ENCODE measurements around the gene DHX58. TPM values are rescaled to one million over a fixed set of nuclear protein-coding genes. Genes with fewer than 3 reads are reported as not detected.

Gene DHX58
- total RNA-seq, 1 donor, result 12.1 TPM

- DNase-seq (ENCODE audit: low read depth), result no peak
- no peak overlapping the region for H3K4me3 ChIP-seq (ENCODE audit: low read depth, low read length)
- no peak for TF ChIP-seq CTCF (IDR thresholded peaks at IDR 0.05; ENCODE audit: insufficient read depth, low read depth, low read length)
These were observed 21.3 kb downstream of the DHX58 start for GRCh38 chr17:42090964-42091790.

GRCh38 chr17:42088736-42089135 is 23.8 kb downstream of the DHX58 start:
- no peak for TF ChIP-seq CTCF (IDR thresholded peaks at IDR 0.05; ENCODE audit: insufficient read depth, low read depth, low read length)
- no peak overlapping the region for H3K4me3 ChIP-seq (ENCODE audit: low read depth, low read length)
- DNase-seq (ENCODE audit: low read depth), result no peak

- DNase-seq (ENCODE audit: low read depth), result no peak
- H3K4me3 ChIP-seq (ENCODE audit: low read depth, low read length), result no peak overlapping the region
- TF ChIP-seq CTCF (IDR thresholded peaks at IDR 0.05; ENCODE audit: insufficient read depth, low read depth, low read length), result no peak
These were observed 24.5 kb downstream of the DHX58 start for GRCh38 chr17:42087736-42088705.

GRCh38 chr17:42087042-42087701 is 25.3 kb downstream of the DHX58 start:
- TF ChIP-seq CTCF (IDR thresholded peaks at IDR 0.05; ENCODE audit: insufficient read depth, low read depth, low read length), result no peak
- H3K4me3 ChIP-seq (ENCODE audit: low read depth, low read length), result no peak overlapping the region
- DNase-seq (ENCODE audit: low read depth), result no peak

GRCh38 chr17:42081516-42082129 is 30.9 kb downstream of the DHX58 start:
- no peak for TF ChIP-seq CTCF (IDR thresholded peaks at IDR 0.05; ENCODE audit: insufficient read depth, low read depth, low read length)
- H3K4me3 ChIP-seq (ENCODE audit: low read depth, low read length), result no peak overlapping the region
- DNase-seq (ENCODE audit: low read depth), result no peak

GRCh38 chr17:42079541-42079940 is 33.0 kb downstream of the DHX58 start:
- DNase-seq (ENCODE audit: low read depth), result no peak
- no peak for TF ChIP-seq CTCF (IDR thresholded peaks at IDR 0.05; ENCODE audit: insufficient read depth, low read depth, low read length)
- no peak overlapping the region for H3K4me3 ChIP-seq (ENCODE audit: low read depth, low read length)
